Activated naive CD8-positive, alpha-beta T cell treated with anti-CD3 and anti-CD28 coated beads, Interleukin-2, amount 50 U/mL, for 24 hours (primary cell): ENCODE results near the gene HIPK4.
A peak's percentile ranks its signal among the peaks of the same experiment; 100 is the strongest.
"Not testable (repeated sequence)": the region's sequence is repeated elsewhere in the genome, so short reads cannot be mapped to it uniquely, and the experiment has no call there.

Experiments used
- ATAC-seq: fragments of 150-1000 bp; cut with Tn5 transposase; one replicate; pipeline ENCODE4 v1.10.0; 2021
- DNase-seq: peaks from one replicate; pipeline ENCODE4 v3.0.0; 2021
- H3K27ac Mint-ChIP-seq: one replicate; pipeline ENCODE4 v1.8.0; 2021; ENCODE audit warnings: mild to moderate bottlenecking, mixed read lengths
- H3K27me3 Mint-ChIP-seq: one replicate; pipeline ENCODE4 v1.8.0; 2021; ENCODE audit warnings: mixed read lengths
- H3K36me3 Mint-ChIP-seq: one replicate; pipeline ENCODE4 v1.8.0; 2021; ENCODE audit warnings: low read depth, mixed read lengths
- H3K4me1 Mint-ChIP-seq: one replicate; pipeline ENCODE4 v1.8.0; 2021; ENCODE audit warnings: mixed read lengths
- H3K4me3 Mint-ChIP-seq: one replicate; pipeline ENCODE4 v1.8.0; 2021; ENCODE audit warnings: mild to moderate bottlenecking, moderate library complexity, mixed read lengths
- H3K9me3 Mint-ChIP-seq: one replicate; pipeline ENCODE4 v1.8.0; 2021; ENCODE audit warnings: mixed read lengths

HIPK4 gene

GRCh38 chr19:40410030-40410389 is 20.0 kb upstream of the HIPK4 start:
- H3K4me3 Mint-ChIP-seq, result no peak overlapping the region
- no peak overlapping the region for H3K27ac Mint-ChIP-seq
- no peaks in the 10 kb centered on the region for H3K36me3 Mint-ChIP-seq
- peaks cover 4% of the 10 kb centered on the region for H3K4me1 Mint-ChIP-seq
- H3K9me3 Mint-ChIP-seq, result no peaks in the 10 kb centered on the region
- peaks cover 2% of the 10 kb centered on the region for H3K27me3 Mint-ChIP-seq
- DNase-seq, result no peak
- no peak for ATAC-seq

- H3K4me3 Mint-ChIP-seq, H3K9me3 Mint-ChIP-seq, H3K4me1 Mint-ChIP-seq, ATAC-seq, H3K27ac Mint-ChIP-seq, H3K27me3 Mint-ChIP-seq, DNase-seq, H3K36me3 Mint-ChIP-seq: not testable (repeated sequence)
Measured at GRCh38 chr19:40408598-40408925, 18.6 kb upstream of the HIPK4 start.

- Mint-ChIP-seq H3K9me3 (no peaks in the 10 kb centered on the region), H3K36me3 (no peaks in the 10 kb centered on the region), H3K4me3 (no peak overlapping the region), H3K4me1 (peaks cover 8% of the 10 kb centered on the region), H3K27me3 (no peaks in the 10 kb centered on the region), H3K27ac (no peak overlapping the region)
- ATAC-seq (no peak), DNase-seq (no peak)
Measured at GRCh38 chr19:40407714-40408597, 18.0 kb upstream of the HIPK4 start.

GRCh38 chr19:40403262-40403984 is 13.4 kb upstream of the HIPK4 start:
- Mint-ChIP-seq H3K36me3 (no peaks in the 10 kb centered on the region), H3K27ac (peak overlapping the region; percentile 56), H3K4me1 (peaks cover 18% of the 10 kb centered on the region), H3K27me3 (peaks cover 5% of the 10 kb centered on the region), H3K9me3 (no peaks in the 10 kb centered on the region), H3K4me3 (peak overlapping the region; percentile 80)
- DNase-seq (peak; percentile 86), ATAC-seq (peak; percentile 65)

GRCh38 chr19:40400559-40400958 is 10.6 kb upstream of the HIPK4 start:
- H3K9me3 Mint-ChIP-seq, result no peaks in the 10 kb centered on the region
- no peak overlapping the region for H3K27ac Mint-ChIP-seq
- DNase-seq (no peak), ATAC-seq (no peak)
- H3K4me1 Mint-ChIP-seq, result peaks cover 16% of the 10 kb centered on the region
- H3K4me3 Mint-ChIP-seq, result no peak overlapping the region
- no peaks in the 10 kb centered on the region for H3K36me3 Mint-ChIP-seq
- peaks cover 5% of the 10 kb centered on the region for H3K27me3 Mint-ChIP-seq

GRCh38 chr19:40398417-40399131 is 8.6 kb upstream of the HIPK4 start:
- no peaks in the 10 kb centered on the region for H3K9me3 Mint-ChIP-seq
- peaks cover 15% of the 10 kb centered on the region for H3K4me1 Mint-ChIP-seq
- peak; percentile 65 for DNase-seq
- no peak overlapping the region for H3K4me3 Mint-ChIP-seq
- no peaks in the 10 kb centered on the region for H3K36me3 Mint-ChIP-seq
- H3K27me3 Mint-ChIP-seq, result peaks cover 5% of the 10 kb centered on the region
- H3K27ac Mint-ChIP-seq, result no peak overlapping the region
- ATAC-seq, result peak; percentile 47

- no peaks in the 10 kb centered on the region for H3K36me3 Mint-ChIP-seq
- H3K9me3 Mint-ChIP-seq, result no peaks in the 10 kb centered on the region
- H3K27ac Mint-ChIP-seq, result no peak overlapping the region
- H3K4me3 Mint-ChIP-seq, result no peak overlapping the region
- DNase-seq (no peak), ATAC-seq (no peak)
- H3K4me1 Mint-ChIP-seq, result peaks cover 8% of the 10 kb centered on the region
- H3K27me3 Mint-ChIP-seq, result peaks cover 5% of the 10 kb centered on the region
Measured at GRCh38 chr19:40397568-40397906, 7.6 kb upstream of the HIPK4 start.

GRCh38 chr19:40396886-40397567 is 7.0 kb upstream of the HIPK4 start:
- Mint-ChIP-seq H3K36me3 (no peaks in the 10 kb centered on the region), H3K27ac (no peak overlapping the region), H3K4me3 (no peak overlapping the region), H3K27me3 (peaks cover 5% of the 10 kb centered on the region), H3K9me3 (no peaks in the 10 kb centered on the region), H3K4me1 (peaks cover 8% of the 10 kb centered on the region)
- ATAC-seq (no peak), DNase-seq (no peak)

- Mint-ChIP-seq H3K4me3 (no peak overlapping the region), H3K27me3 (peaks cover 5% of the 10 kb centered on the region), H3K4me1 (peaks cover 8% of the 10 kb centered on the region), H3K27ac (no peak overlapping the region), H3K9me3 (no peaks in the 10 kb centered on the region), H3K36me3 (no peaks in the 10 kb centered on the region)
- DNase-seq, result no peak
- no peak for ATAC-seq
Measured at GRCh38 chr19:40395956-40396355, 6.0 kb upstream of the HIPK4 start.

GRCh38 chr19:40394816-40395210 is 4.8 kb upstream of the HIPK4 start:
- DNase-seq (no peak), ATAC-seq (no peak)
- Mint-ChIP-seq H3K27ac (no peak overlapping the region), H3K36me3 (no peaks in the 10 kb centered on the region), H3K4me1 (peaks cover 8% of the 10 kb centered on the region), H3K27me3 (peaks cover 5% of the 10 kb centered on the region), H3K9me3 (no peaks in the 10 kb centered on the region), H3K4me3 (no peak overlapping the region)

GRCh38 chr19:40393894-40394815 is 4.2 kb upstream of the HIPK4 start:
- Mint-ChIP-seq H3K27ac (no peak overlapping the region), H3K4me1 (peaks cover 7% of the 10 kb centered on the region), H3K4me3 (no peak overlapping the region), H3K36me3 (no peaks in the 10 kb centered on the region), H3K9me3 (no peaks in the 10 kb centered on the region), H3K27me3 (peaks cover 3% of the 10 kb centered on the region)
- DNase-seq, result no peak
- ATAC-seq, result no peak

GRCh38 chr19:40392894-40393517 is 3.0 kb upstream of the HIPK4 start:
- Mint-ChIP-seq H3K4me1 (no peaks in the 10 kb centered on the region), H3K4me3 (no peak overlapping the region), H3K36me3 (no peaks in the 10 kb centered on the region), H3K9me3 (no peaks in the 10 kb centered on the region), H3K27ac (no peak overlapping the region), H3K27me3 (no peaks in the 10 kb centered on the region)
- no peak for ATAC-seq
- no peak for DNase-seq

GRCh38 chr19:40392123-40392522 is 2.1 kb upstream of the HIPK4 start:
- no peak overlapping the region for H3K4me3 Mint-ChIP-seq

More at GRCh38 chr19:40392123-40392522, 2.1 kb upstream of the HIPK4 start:
- no peaks in the 10 kb centered on the region for H3K27me3 Mint-ChIP-seq
- H3K36me3 Mint-ChIP-seq, result no peaks in the 10 kb centered on the region
- H3K27ac Mint-ChIP-seq, result no peak overlapping the region
- H3K9me3 Mint-ChIP-seq, result no peaks in the 10 kb centered on the region
- no peaks in the 10 kb centered on the region for H3K4me1 Mint-ChIP-seq
- no peak for DNase-seq
- no peak for ATAC-seq
